Frontal cortex (tissue), 4 donors: ENCODE data around the gene C2CD2. TPM values are rescaled to one million over a fixed set of nuclear protein-coding genes. Genes with fewer than 3 reads are reported as not detected.

ENCODE experiments used
- DNase-seq, 2 donors: peaks; one replicate each; pipeline ENCODE4 v3.0.0; 2012; ENCODE audit warnings: low spot score in 2 of 2
- FAIRE-seq: peaks from 2 replicates; lab custom pipeline; 2012; peaks lifted over from hg19 to GRCh38; lab: Jason Lieb, UNC
- total RNA-seq: library from RNA; depleted of rRNA; stranded (reverse); fragments of >200 nt; gene quantifications from one replicate; pipeline ENCODE4 v1.2.3, GENCODE V29; 2014
- donor health status: control.
- donor health status: control.
- donor health status: control.

Gene C2CD2
- total RNA-seq, 1 donor from 2014 or later = 9.4 TPM

GRCh38 chr21:41854426-41854995 lies 99.3 kb downstream of the C2CD2 start:
- no peak for FAIRE-seq

GRCh38 chr21:41852929-41853320 lies 100.9 kb downstream of the C2CD2 start:
- FAIRE-seq (no peak), DNase-seq (no peak)

More at GRCh38 chr21:41854426-41854995, 99.3 kb downstream of the C2CD2 start:
- DNase-seq = no peak

GRCh38 chr21:41852151-41852928 lies 101.5 kb downstream of the C2CD2 start:
- FAIRE-seq (no peak), DNase-seq (no peak)

GRCh38 chr21:41851090-41851790 lies 102.6 kb downstream of the C2CD2 start:
- FAIRE-seq (no peak), DNase-seq (no peak)

GRCh38 chr21:41850085-41850484 lies 103.7 kb downstream of the C2CD2 start:
- no peak for FAIRE-seq
- no peak for DNase-seq

- FAIRE-seq (no peak), DNase-seq (no peak)
Observed at GRCh38 chr21:41848958-41849580, 104.7 kb downstream of the C2CD2 start.

GRCh38 chr21:41848533-41848932 lies 105.3 kb downstream of the C2CD2 start:
- no peak for FAIRE-seq
- no peak for DNase-seq

GRCh38 chr21:41847066-41847804 lies 106.6 kb downstream of the C2CD2 start:
- DNase-seq (no peak), FAIRE-seq (no peak)

GRCh38 chr21:41846536-41846935 lies 107.3 kb downstream of the C2CD2 start:
- DNase-seq = no peak
- FAIRE-seq = no peak

- FAIRE-seq = no peak
- DNase-seq = no peak
Observed at GRCh38 chr21:41846033-41846317, 107.8 kb downstream of the C2CD2 start.

GRCh38 chr21:41845310-41846032 lies 108.3 kb downstream of the C2CD2 start:
- no peak for DNase-seq

GRCh38 chr21:41843584-41843983 lies 110.2 kb downstream of the C2CD2 start:
- no peak for DNase-seq

More at GRCh38 chr21:41845310-41846032, 108.3 kb downstream of the C2CD2 start:
- no peak for FAIRE-seq

GRCh38 chr21:41840880-41841279 lies 112.9 kb downstream of the C2CD2 start:
- FAIRE-seq = no peak
- DNase-seq = no peak

More at GRCh38 chr21:41843584-41843983, 110.2 kb downstream of the C2CD2 start:
- FAIRE-seq = no peak

- DNase-seq (no peak), FAIRE-seq (no peak)
Observed at GRCh38 chr21:41839387-41840000, 114.3 kb downstream of the C2CD2 start.

GRCh38 chr21:41837756-41838297 lies 116.0 kb downstream of the C2CD2 start:
- FAIRE-seq (no peak), DNase-seq (no peak)

GRCh38 chr21:41836166-41837015 lies 117.4 kb downstream of the C2CD2 start:
- DNase-seq (no peak), FAIRE-seq (no peak)

- FAIRE-seq = no peak
- DNase-seq = no peak
Observed at GRCh38 chr21:41835711-41836154, 118.1 kb downstream of the C2CD2 start.
